GM12878 (cell line): Measurements from ENCODE around the gene BNC2. TPM values are rescaled to one million over a fixed set of nuclear protein-coding genes. Genes with fewer than 3 reads are reported as not detected.

Experiments
- ATAC-seq: fragments of 200-7000 bp; cut with Tn5 transposase; 3 replicates; pipeline ENCODE4 v1.9.1; 2020; ENCODE audit warnings: mild to moderate bottlenecking, moderate library complexity
- BruUV-seq: library from RNA; stranded (reverse); fragments of 400-500 nt; replicated peaks from 2 replicates; lab custom pipeline; 2021; lab: Mats Ljungman, UMichigan
- CTCF ChIA-PET: fragments of 300-600 bp; sonication (Branson Sonifier 250); formaldehyde crosslinking; extraction: SDS; loops from one replicate; lab custom pipeline; 2021; ENCODE audit warnings: inconsistent platforms; lab: Yijun Ruan, JAX
- POLR2A ChIA-PET: fragments of 350-600 bp; formaldehyde crosslinking; extraction: SDS; loops from one replicate; lab custom pipeline; 2021; ENCODE audit warnings: inconsistent platforms; lab: Charles Lee
- RAD21 ChIA-PET: fragments of 300-600 bp; sonication (Branson Sonifier 250); formaldehyde crosslinking; loops from one replicate; lab custom pipeline; 2023; ENCODE audit warnings: antibody characterized with exemption; ENCODE audit not compliant: unreplicated experiment; lab: Charles Lee
- SMC1A ChIA-PET: fragments of 300-600 bp; sonication (Branson Sonifier 250); formaldehyde crosslinking; loops from one replicate; lab custom pipeline; 2023; ENCODE audit not compliant: unreplicated experiment, uncharacterized antibody; lab: Charles Lee
- DNase-seq: peaks from one replicate; pipeline ENCODE4 v3.0.0-alpha.2; 2011; ENCODE audit warnings: low read depth, low spot score
- FAIRE-seq: peaks from 3 replicates; lab custom pipeline; 2011; peaks lifted over from hg19 to GRCh38; lab: Jason Lieb, UNC
- H2AFZ ChIP-seq: 2 replicates; pipeline ENCODE4 v1.6.0; 2011; ENCODE audit warnings: low read depth, low read length, control low read depth; ENCODE audit not compliant: control insufficient read depth
- H3K27ac ChIP-seq: 2 replicates; pipeline ENCODE4 v1.5.1; 2011; ENCODE audit warnings: control low read depth; ENCODE audit not compliant: control insufficient read depth, insufficient read depth
- H3K27me3 ChIP-seq, 2 experiments: replicated peaks in 1 of 2; 2 replicates each; pipeline versions ENCODE4 v1.6.0 to v1.6.1; 2011; ENCODE audit warnings: low read length in 1 of 2; ENCODE audit not compliant: control insufficient read depth in 2 of 2, insufficient read depth in 2 of 2
- H3K36me3 ChIP-seq, 2 experiments: 2 replicates each; pipeline ENCODE4 v1.5.1; 2011; ENCODE audit warnings: low read length in 1 of 2; ENCODE audit not compliant: control insufficient read depth in 2 of 2, insufficient read depth in 2 of 2
- H3K4me1 ChIP-seq: 2 replicates; pipeline ENCODE4 v1.6.1; 2011; ENCODE audit warnings: mild to moderate bottlenecking, low read length, moderate library complexity, mixed read lengths; ENCODE audit not compliant: control insufficient read depth, insufficient read depth
- H3K4me2 ChIP-seq: 2 replicates; pipeline ENCODE4 v1.6.0; 2011; ENCODE audit warnings: control low read depth; ENCODE audit not compliant: control insufficient read depth, insufficient read depth
- H3K4me3 ChIP-seq: fragments of 200-600 bp; sonication (generic); 2 replicates; pipeline ENCODE4 v1.5.1; 2016
- H3K79me2 ChIP-seq: 2 replicates; pipeline ENCODE4 v1.6.0; 2011; ENCODE audit warnings: low read length; ENCODE audit not compliant: control insufficient read depth, insufficient read depth
- H3K9ac ChIP-seq: 2 replicates; pipeline ENCODE4 v1.8.0; 2011; ENCODE audit warnings: low read length, control low read depth, mixed read lengths; ENCODE audit not compliant: control insufficient read depth, insufficient read depth
- H3K9me3 ChIP-seq: replicated peaks from 3 replicates; pipeline ENCODE4 v1.5.1; 2011; ENCODE audit warnings: mild to moderate bottlenecking, low read length; ENCODE audit not compliant: control insufficient read depth, insufficient read depth
- H4K20me1 ChIP-seq: 2 replicates; pipeline ENCODE4 v1.6.0; 2011; ENCODE audit not compliant: control insufficient read depth, insufficient read depth
- BHLHE40 ChIP-seq, 2 experiments: fragments of 450-650 bp in 1 of 2; IDR thresholded peaks; 2 replicates each; pipeline ENCODE4 v1.6.1; 2011 to 2017; ENCODE audit warnings: low read depth in 2 of 2, borderline replicate concordance in 1 of 2, improper control_type of control experiment in 1 of 2, low read length in 1 of 2, mild to moderate bottlenecking in 1 of 2
- KLF5 ChIP-seq: fragments of 450-650 bp; IDR thresholded peaks from 2 replicates; pipeline ENCODE4 v1.6.1; 2014; ENCODE audit warnings: mild to moderate bottlenecking; ENCODE audit not compliant: partially characterized antibody
- RAD51 ChIP-seq: fragments of 450-650 bp; IDR thresholded peaks from 2 replicates; pipeline ENCODE4 v1.6.1; 2016; ENCODE audit warnings: moderate library complexity, mild to moderate bottlenecking, inconsistent platforms
- SP1 ChIP-seq: IDR thresholded peaks from one replicate; pipeline ENCODE4 v1.6.1; 2011; ENCODE audit warnings: low read depth, low read length
- TAF1 ChIP-seq: IDR thresholded peaks from 2 replicates; pipeline ENCODE4 v1.6.1; 2011; ENCODE audit warnings: mild to moderate bottlenecking, low read depth, low read length, borderline replicate concordance
- WGBS: methylation state at CpG from one replicate; pipeline ENCODE4 v1.1.6; 2016; ENCODE audit warnings: low lambda C conversion rate; ENCODE audit not compliant: insufficient replicate concordance, insufficient coverage; ENCODE audit errors: missing lambda C conversion rate; 5-methylcytosine and 5-hydroxymethylcytosine counted together
- in situ Hi-C: fragments of 300-500 bp; cut with MboI; formaldehyde crosslinking; loops from 9 replicates; pipeline ENCODE4 v1.14.3; 2018; ENCODE audit warnings: mixed read lengths
- intact Hi-C: fragments of 100-400 bp; cut with micrococcal nuclease; formaldehyde crosslinking; loops from one replicate; pipeline ENCODE4 v1.14.2; 2022; ENCODE audit not compliant: unreplicated experiment
- polyA plus RNA-seq, 11 experiments: library from polyadenylated mRNA; depleted of rRNA in 4 of 11; unstranded in 6 of 11; stranded (reverse) in 5 of 11; fragments of >200 nt; fragmentation: Nextera tagmentation in 4 of 11; fragmentation: Illumina TruSeq in 1 of 11; extraction: Ambion mirVana in 4 of 11; extraction: Trizol in 1 of 11; gene quantifications; 1 replicate in 1 of 11; 2 replicates in 10 of 11; pipeline versions ENCODE4 v1.2.1 to v1.2.3, GENCODE V29; 2011 to 2016; ENCODE audit warnings: inconsistent platforms in 2 of 11, missing spikeins in 2 of 11, low read depth in 1 of 11
- total RNA-seq, 4 experiments: library from RNA; depleted of rRNA in 3 of 4; stranded (reverse); fragments of >200 nt in 3 of 4; fragmentation: Illumina TruSeq in 1 of 4; extraction: Trizol in 1 of 4; gene quantifications; 2 replicates each; pipeline versions ENCODE4 v1.2.1 to v1.2.3, GENCODE V29; 2013 to 2021
- TF ChIP-seq, protein P1 (sequence below): fragments of 450-650 bp; IDR thresholded peaks from 2 replicates; pipeline ENCODE4 v1.6.1; 2016; ENCODE audit warnings: mild to moderate bottlenecking, moderate library complexity, borderline replicate concordance
- TF ChIP-seq, protein P2 (sequence below): fragments of 450-650 bp; IDR thresholded peaks from 2 replicates; pipeline ENCODE4 v1.6.1; 2018; ENCODE audit warnings: borderline replicate concordance, mild to moderate bottlenecking; ENCODE audit not compliant: partially characterized antibody
- TF ChIP-seq, protein P3 (sequence below): fragments of 450-650 bp; IDR thresholded peaks from 2 replicates; pipeline ENCODE4 v1.6.1; 2017; ENCODE audit warnings: low read depth, mild to moderate bottlenecking, moderate library complexity

Gene BNC2
- total and polyA plus RNA-seq, 10 of the 15 experiments (the other 5 are each of a cell fraction or from before 2014, with no cell fraction given): 0.05 to 14.5 (median 0.26) TPM

DNA sequence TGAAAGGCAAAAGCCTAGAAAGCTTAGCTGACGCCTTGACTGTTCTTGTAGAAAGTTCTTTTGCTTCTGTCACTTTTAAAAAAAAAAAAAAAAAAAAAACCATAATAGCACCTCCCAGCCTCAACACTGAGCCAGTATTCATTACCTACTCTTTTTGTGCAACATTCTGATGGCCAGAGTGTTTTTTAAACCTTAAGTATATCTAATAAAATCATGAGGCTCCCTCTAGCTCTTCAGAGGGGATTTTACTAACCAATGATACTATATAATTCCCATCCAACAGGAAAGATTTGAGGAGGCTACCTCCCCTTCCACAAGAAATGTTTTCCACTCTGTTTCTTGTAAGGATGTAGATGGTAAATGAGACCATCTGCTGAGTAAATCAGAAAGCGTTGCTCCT is 3.9 kb downstream of the BNC2 start (continued):
- TF ChIP-seq, protein P1, sequence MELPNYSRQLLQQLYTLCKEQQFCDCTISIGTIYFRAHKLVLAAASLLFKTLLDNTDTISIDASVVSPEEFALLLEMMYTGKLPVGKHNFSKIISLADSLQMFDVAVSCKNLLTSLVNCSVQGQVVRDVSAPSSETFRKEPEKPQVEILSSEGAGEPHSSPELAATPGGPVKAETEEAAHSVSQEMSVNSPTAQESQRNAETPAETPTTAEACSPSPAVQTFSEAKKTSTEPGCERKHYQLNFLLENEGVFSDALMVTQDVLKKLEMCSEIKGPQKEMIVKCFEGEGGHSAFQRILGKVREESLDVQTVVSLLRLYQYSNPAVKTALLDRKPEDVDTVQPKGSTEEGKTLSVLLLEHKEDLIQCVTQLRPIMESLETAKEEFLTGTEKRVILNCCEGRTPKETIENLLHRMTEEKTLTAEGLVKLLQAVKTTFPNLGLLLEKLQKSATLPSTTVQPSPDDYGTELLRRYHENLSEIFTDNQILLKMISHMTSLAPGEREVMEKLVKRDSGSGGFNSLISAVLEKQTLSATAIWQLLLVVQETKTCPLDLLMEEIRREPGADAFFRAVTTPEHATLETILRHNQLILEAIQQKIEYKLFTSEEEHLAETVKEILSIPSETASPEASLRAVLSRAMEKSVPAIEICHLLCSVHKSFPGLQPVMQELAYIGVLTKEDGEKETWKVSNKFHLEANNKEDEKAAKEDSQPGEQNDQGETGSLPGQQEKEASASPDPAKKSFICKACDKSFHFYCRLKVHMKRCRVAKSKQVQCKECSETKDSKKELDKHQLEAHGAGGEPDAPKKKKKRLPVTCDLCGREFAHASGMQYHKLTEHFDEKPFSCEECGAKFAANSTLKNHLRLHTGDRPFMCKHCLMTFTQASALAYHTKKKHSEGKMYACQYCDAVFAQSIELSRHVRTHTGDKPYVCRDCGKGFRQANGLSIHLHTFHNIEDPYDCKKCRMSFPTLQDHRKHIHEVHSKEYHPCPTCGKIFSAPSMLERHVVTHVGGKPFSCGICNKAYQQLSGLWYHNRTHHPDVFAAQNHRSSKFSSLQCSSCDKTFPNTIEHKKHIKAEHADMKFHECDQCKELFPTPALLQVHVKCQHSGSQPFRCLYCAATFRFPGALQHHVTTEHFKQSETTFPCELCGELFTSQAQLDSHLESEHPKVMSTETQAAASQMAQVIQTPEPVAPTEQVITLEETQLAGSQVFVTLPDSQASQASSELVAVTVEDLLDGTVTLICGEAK: no peak
- no peak for TF ChIP-seq SP1

DNA sequence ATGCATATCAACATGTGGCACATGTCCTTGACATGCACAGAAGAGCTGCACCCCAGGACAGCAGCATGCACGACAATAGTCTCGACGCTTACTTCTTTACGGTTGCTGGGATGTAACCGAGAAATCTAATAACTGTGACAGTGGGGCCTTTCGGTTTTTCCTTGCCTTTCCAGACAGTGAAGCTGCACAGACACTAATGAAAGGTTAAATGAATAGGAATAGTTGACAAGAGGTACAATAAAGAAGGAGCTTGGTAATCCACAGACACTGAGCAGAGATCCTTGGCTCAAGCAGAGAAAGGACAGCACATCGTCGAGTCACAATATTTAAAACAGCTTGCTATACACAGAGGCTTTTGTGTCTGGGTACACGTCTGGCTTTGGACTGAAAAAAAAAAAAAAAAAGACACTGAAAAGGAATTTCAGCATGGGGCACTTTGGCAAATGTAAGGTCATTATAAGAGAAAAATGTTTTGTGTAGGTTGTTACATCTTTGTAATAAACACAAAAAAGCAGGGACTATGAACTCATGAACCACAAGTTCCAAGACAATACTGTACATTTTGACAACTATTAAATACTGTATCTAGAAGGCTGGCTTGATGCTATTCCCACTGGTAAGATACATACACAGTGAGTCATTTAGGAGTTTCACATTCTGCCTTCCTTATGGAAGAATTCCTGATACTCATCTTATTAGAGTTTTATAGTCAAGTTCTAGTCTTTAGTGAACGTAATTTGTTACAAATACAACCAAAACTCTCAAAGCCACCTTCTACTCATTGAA is 5.6 kb downstream of the BNC2 start:
- Histone ChIP-seq H2AFZ (no peak overlapping the region), H3K79me2 (no peaks in the 10 kb centered on the region), H3K9me3 (no peaks in the 10 kb centered on the region), H3K4me3 (no peak overlapping the region), H4K20me1 (no peaks in the 10 kb centered on the region), H3K36me3 (no peaks in the 10 kb centered on the region), H3K27me3 (no peaks in the 10 kb centered on the region), H3K4me2 (no peak overlapping the region), H3K27ac (no peak overlapping the region), H3K4me1 (no peaks in the 10 kb centered on the region), H3K9ac (no peak overlapping the region)
- in situ Hi-C loops: no loop called here
- no TSS peak for BruUV-seq
- 47% methylated on average over 10 of the region's 10 CpGs for WGBS
- ChIA-PET CTCF (no interaction called here), SMC1A (interaction anchor here (0.5 kb wide), 1 partner anchor 100 kb away, joined by 3 read pairs; no protein-coding TSS in a partner anchor), POLR2A (interaction anchor here (0.7 kb wide), 1 partner anchor 438 kb away, joined by 5 read pairs; no protein-coding TSS in a partner anchor), RAD21 (no interaction called here)
- no peak for ATAC-seq
- DNase-seq: no peak
- FAIRE-seq: no peak
- intact Hi-C loops: no loop called here
- TF ChIP-seq RAD51: no peak
- TF ChIP-seq, protein P2, sequence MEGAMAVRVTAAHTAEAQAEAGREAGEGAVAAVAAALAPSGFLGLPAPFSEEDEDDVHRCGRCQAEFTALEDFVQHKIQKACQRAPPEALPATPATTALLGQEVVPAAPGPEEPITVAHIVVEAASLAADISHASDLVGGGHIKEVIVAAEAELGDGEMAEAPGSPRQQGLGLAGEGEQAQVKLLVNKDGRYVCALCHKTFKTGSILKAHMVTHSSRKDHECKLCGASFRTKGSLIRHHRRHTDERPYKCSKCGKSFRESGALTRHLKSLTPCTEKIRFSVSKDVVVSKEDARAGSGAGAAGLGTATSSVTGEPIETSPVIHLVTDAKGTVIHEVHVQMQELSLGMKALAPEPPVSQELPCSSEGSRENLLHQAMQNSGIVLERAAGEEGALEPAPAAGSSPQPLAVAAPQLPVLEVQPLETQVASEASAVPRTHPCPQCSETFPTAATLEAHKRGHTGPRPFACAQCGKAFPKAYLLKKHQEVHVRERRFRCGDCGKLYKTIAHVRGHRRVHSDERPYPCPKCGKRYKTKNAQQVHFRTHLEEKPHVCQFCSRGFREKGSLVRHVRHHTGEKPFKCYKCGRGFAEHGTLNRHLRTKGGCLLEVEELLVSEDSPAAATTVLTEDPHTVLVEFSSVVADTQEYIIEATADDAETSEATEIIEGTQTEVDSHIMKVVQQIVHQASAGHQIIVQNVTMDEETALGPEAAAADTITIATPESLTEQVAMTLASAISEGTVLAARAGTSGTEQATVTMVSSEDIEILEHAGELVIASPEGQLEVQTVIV: no peak
- no peak for TF ChIP-seq BHLHE40 (IDR thresholded peaks at IDR 0.05; ENCODE audit: borderline replicate concordance in 1 of 2, low read depth in 2 of 2, low read length in 1 of 2)
- TF ChIP-seq, protein P3, sequence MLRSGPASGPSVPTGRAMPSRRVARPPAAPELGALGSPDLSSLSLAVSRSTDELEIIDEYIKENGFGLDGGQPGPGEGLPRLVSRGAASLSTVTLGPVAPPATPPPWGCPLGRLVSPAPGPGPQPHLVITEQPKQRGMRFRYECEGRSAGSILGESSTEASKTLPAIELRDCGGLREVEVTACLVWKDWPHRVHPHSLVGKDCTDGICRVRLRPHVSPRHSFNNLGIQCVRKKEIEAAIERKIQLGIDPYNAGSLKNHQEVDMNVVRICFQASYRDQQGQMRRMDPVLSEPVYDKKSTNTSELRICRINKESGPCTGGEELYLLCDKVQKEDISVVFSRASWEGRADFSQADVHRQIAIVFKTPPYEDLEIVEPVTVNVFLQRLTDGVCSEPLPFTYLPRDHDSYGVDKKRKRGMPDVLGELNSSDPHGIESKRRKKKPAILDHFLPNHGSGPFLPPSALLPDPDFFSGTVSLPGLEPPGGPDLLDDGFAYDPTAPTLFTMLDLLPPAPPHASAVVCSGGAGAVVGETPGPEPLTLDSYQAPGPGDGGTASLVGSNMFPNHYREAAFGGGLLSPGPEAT: no peak
- TF ChIP-seq TAF1: no peak
- no peak for TF ChIP-seq KLF5
